ENCODE data around the gene TAF1D. TPM values are rescaled to one million over a fixed set of nuclear protein-coding genes. Genes with fewer than 3 reads are reported as not detected.
A peak's percentile ranks its signal among the peaks of the same experiment; 100 is the strongest.

TAF1D gene
- total RNA-seq, 1 experiment from 2014 or later: 272 TPM

GRCh38 chr11:93737904-93738612 is 3.2 kb downstream of the TAF1D start:
- H4K20me1 ChIP-seq (ENCODE audit: control insufficient read depth, insufficient read depth, insufficient read length): no peaks in the 10 kb centered on the region
- H3K18ac ChIP-seq (ENCODE audit: insufficient read length, low read depth, low read length): no peak overlapping the region
- DNase-seq: no peak
- H3T11ph ChIP-seq (ENCODE audit: low read length): no peak overlapping the region
- no peak overlapping the region for H3K14ac ChIP-seq (ENCODE audit: insufficient read depth, low read length)
- H3K4me2 ChIP-seq (ENCODE audit: insufficient read depth, insufficient read length, low read length): peak overlapping the region; percentile 95
- H3K4ac ChIP-seq (ENCODE audit: low read depth, low read length): no peak overlapping the region
- no peak for TF ChIP-seq CTCF (conservative IDR thresholded peaks at IDR 0.05)
- Mint-ChIP-seq H3K27ac (peak overlapping the region in 2 of 3 experiments; percentile 61 to 97; a peak in 5 of 7 replicates), H3K4me3 (peak overlapping the region; percentile 100), H3K36me3 (ENCODE audit: insufficient read depth in 1 of 3, low read depth in 3 of 3) (peaks cover 71 to 83% (median 81%) of the 10 kb centered on the region in 3 experiments), H3K4me1 (peaks cover 35 to 52% of the 10 kb centered on the region in 2 experiments), H3K9me3 (no peaks in the 10 kb centered on the region; a peak in 1 of 5 replicates), H3K27me3 (ENCODE audit: low read depth) (peaks cover 2% of the 10 kb centered on the region; the same call in 1 of the 2 replicates)
- H3K56ac ChIP-seq (ENCODE audit: insufficient read length, low read depth, low read length): no peak overlapping the region
- H2AK5ac ChIP-seq (ENCODE audit: insufficient read length, low read length): no peak overlapping the region
- no peak overlapping the region for H2AFZ ChIP-seq (ENCODE audit: low read length)
- H3K27me3 ChIP-seq (ENCODE audit: insufficient read depth, low read length): no peaks in the 10 kb centered on the region
- H3K79me1 ChIP-seq (ENCODE audit: insufficient read depth, low read depth, low read length, poor library complexity, severe bottlenecking): peaks cover 3% of the 10 kb centered on the region
- no peak overlapping the region for H2BK12ac ChIP-seq (ENCODE audit: insufficient read length, low read depth, low read length)
- H3K4me1 ChIP-seq (ENCODE audit: insufficient read depth, low read length): no peaks in the 10 kb centered on the region
- H2BK20ac ChIP-seq (ENCODE audit: low read depth, low read length, poor library complexity, severe bottlenecking): no peak overlapping the region
- H4K8ac ChIP-seq (replicated peaks; ENCODE audit: insufficient read length, low read depth, low read length): no peak overlapping the region
- no peak overlapping the region for H2BK5ac ChIP-seq (ENCODE audit: insufficient read length, low read length)
- no peak overlapping the region for H4K91ac ChIP-seq (ENCODE audit: insufficient read length, low read depth, low read length)
- no peak overlapping the region for H2BK15ac ChIP-seq (ENCODE audit: low read depth, low read length)
- peaks cover 25% of the 10 kb centered on the region; the same call in 1 of the 2 replicates for H3K79me2 ChIP-seq (ENCODE audit: insufficient read depth, low read length)
- H3K9me3 ChIP-seq (ENCODE audit: control insufficient read depth, low read depth, low read length): no peaks in the 10 kb centered on the region
- no peak overlapping the region for H2BK120ac ChIP-seq (ENCODE audit: low read depth, low read length, poor library complexity, severe bottlenecking)
- peak overlapping the region; percentile 15 for H3K9ac ChIP-seq (ENCODE audit: extremely low read depth, insufficient read length, low read length)
- H4K5ac ChIP-seq (ENCODE audit: insufficient read length, low read depth, low read length): no peak overlapping the region
- H3K27ac ChIP-seq (ENCODE audit: insufficient read length, low read depth, low read length): no peak overlapping the region
- no peak overlapping the region for H3K23ac ChIP-seq (ENCODE audit: insufficient read length, low read depth, low read length)
- no CpG with 5 or more reads among the region's 6 CpGs for WGBS (ENCODE audit: extremely low coverage, insufficient read length, low lambda C conversion rate)
- H3K23me2 ChIP-seq (ENCODE audit: insufficient read length, low read depth, low read length, poor library complexity, severe bottlenecking): peaks cover 11% of the 10 kb centered on the region
